Lower leg skin (tissue), 4 donors: ENCODE measurements around the gene CCDC74A. TPM values are rescaled to one million over a fixed set of nuclear protein-coding genes. Genes with fewer than 3 reads are reported as not detected.

ENCODE experiments used
- DNase-seq, 2 donors: peaks; one replicate each; pipeline ENCODE4 v3.0.0-alpha.2; 2019; ENCODE audit warnings: low spot score in 2 of 2
- H3K4me3 ChIP-seq: fragments of 200-600 bp; sonication (generic); 2 replicates; pipeline ENCODE4 v1.5.1; 2017; ENCODE audit warnings: mild to moderate bottlenecking, low read depth; ENCODE audit not compliant: poor library complexity, severe bottlenecking
- CTCF ChIP-seq, 3 donors: fragments of 450-650 bp; IDR thresholded peaks; one replicate each; pipeline ENCODE4 v1.5.1; 2016; ENCODE audit warnings: antibody characterized with exemption in 3 of 3, mild to moderate bottlenecking in 3 of 3, moderate library complexity in 2 of 3
- POLR2A ChIP-seq, 2 donors: fragments of 450-650 bp; IDR thresholded peaks; one replicate each; pipeline ENCODE4 v1.6.1; 2016 to 2017; ENCODE audit warnings: antibody characterized with exemption in 2 of 2, mild to moderate bottlenecking in 1 of 2, moderate library complexity in 1 of 2
- WGBS, 2 donors: methylation state at CpG; one replicate each; pipeline ENCODE4 v1.1.5; 2018; 5-methylcytosine and 5-hydroxymethylcytosine counted together
- intact Hi-C: fragments of 100-400 bp; cut with DNase I; formaldehyde crosslinking; loops from one replicate; pipeline ENCODE4 v1.15.0; 2023; ENCODE audit warnings: low total_unique reads
- microRNA-seq, 2 donors: library from miRNA; unstranded; fragments of <30 nt; microRNA quantifications; one replicate each; pipeline ENCODE4, GENCODE V29; 2016; ENCODE audit warnings: borderline replicate concordance in 2 of 2, borderline number of aligned reads in 1 of 2
- total RNA-seq, 4 donors: library from RNA; depleted of rRNA; stranded (reverse); fragments of >200 nt; gene quantifications; one replicate each; pipeline ENCODE4 v1.1.0, GENCODE V29; 2016

The CCDC74A gene
- total RNA-seq, 4 donors from 2014 or later, result 5.9 to 15.4 (median 8.5) TPM

- intact Hi-C loops, result no loop called here
Observed at GRCh38 chr2:131580187-131580586, 52.5 kb downstream of the CCDC74A start.

More at GRCh38 chr2:131580187-131580586, 52.5 kb downstream of the CCDC74A start:
- H3K4me3 ChIP-seq, result no peak overlapping the region
- DNase-seq, result no peak
- TF ChIP-seq POLR2A (IDR thresholded peaks at IDR 0.05) (no peak), CTCF (IDR thresholded peaks at IDR 0.05) (no peak)
- 87 to 93% methylated on average over 7 of the region's 7 CpGs for WGBS, 2 donors

Small RNAs within 50 kb of the gene (microRNA-seq; reads per million reads assigned to microRNA genes)
- gene MIR4784, result 0 reads per million in 2 donors

Other genes starting within 250 kb of the CCDC74A start
- gene RAB6D, start 163.7 kb upstream of the CCDC74A start, total RNA-seq, result not detected
- 1 to 10 TPM in 1 of 4 donors, under 1 TPM in 1, not detected in 2; 0.89 to 2.0 TPM for gene TUBA3D, start 51.8 kb upstream of the CCDC74A start, total RNA-seq
- 100 to 1,000 TPM in 1 of 4 donors, 10 to 100 TPM in 3; 78.2 to 110 (median 89.2) TPM for gene MZT2A, start 35.5 kb upstream of the CCDC74A start, total RNA-seq